Activated CD4-positive, alpha-beta memory T cell treated with anti-CD3 and anti-CD28 coated beads for 36 hours (primary cell): Measurements from ENCODE around the gene CLIC4. TPM values are rescaled to one million over a fixed set of nuclear protein-coding genes. Genes with fewer than 3 reads are reported as not detected.
"Not testable (repeated sequence)": the region's sequence is repeated elsewhere in the genome, so short reads cannot be mapped to it uniquely, and the experiment has no call there.

ENCODE experiments used
- CTCF ChIA-PET: fragments of 350-600 bp; sonication (Branson Sonifier 250); formaldehyde crosslinking; loops from one replicate; lab custom pipeline; 2021; ENCODE audit warnings: antibody characterized with exemption, inconsistent platforms; lab: Charles Lee
- POLR2A ChIA-PET: fragments of 350-600 bp; sonication (Branson Sonifier 250); formaldehyde crosslinking; loops from one replicate; lab custom pipeline; 2021; ENCODE audit warnings: antibody characterized with exemption; lab: Charles Lee
- DNase-seq: peaks from one replicate; pipeline ENCODE4 v3.0.0-alpha.2; 2020
- H3K27ac Mint-ChIP-seq: one replicate; pipeline ENCODE4 v1.8.0; 2021; ENCODE audit warnings: mixed read lengths
- H3K27me3 Mint-ChIP-seq: one replicate; pipeline ENCODE4 v1.8.0; 2021; ENCODE audit warnings: mixed read lengths
- H3K36me3 Mint-ChIP-seq: one replicate; pipeline ENCODE4 v1.8.0; 2021; ENCODE audit warnings: mixed read lengths
- H3K4me1 Mint-ChIP-seq: one replicate; pipeline ENCODE4 v1.8.0; 2021; ENCODE audit warnings: low read depth, mixed read lengths
- H3K4me3 Mint-ChIP-seq: one replicate; pipeline ENCODE4 v1.8.0; 2021; ENCODE audit warnings: mild to moderate bottlenecking, mixed read lengths
- H3K9me3 Mint-ChIP-seq: one replicate; pipeline ENCODE4 v1.8.0; 2021; ENCODE audit warnings: mixed read lengths
- intact Hi-C: fragments of 100-400 bp; cut with micrococcal nuclease; formaldehyde crosslinking; loops from one replicate; pipeline ENCODE4 v1.15.1; 2023
- total RNA-seq, 2 experiments: library from RNA; stranded (reverse); gene quantifications; one replicate each; pipeline ENCODE4 v1.2.3, GENCODE V29; 2021

CLIC4 gene
- total RNA-seq, 2 experiments from 2014 or later = 25.5 to 26.3 TPM

GRCh38 chr1:24722073-24723035 is 22.9 kb upstream of the CLIC4 start:
- H3K4me3 Mint-ChIP-seq = peak overlapping the region; percentile 60
- H3K36me3 Mint-ChIP-seq, H3K4me1 Mint-ChIP-seq, H3K27ac Mint-ChIP-seq, intact Hi-C loops, H3K9me3 Mint-ChIP-seq, H3K27me3 Mint-ChIP-seq: not testable (repeated sequence)
- DNase-seq = peak; percentile 29
- CTCF ChIA-PET = interaction anchor here (0.9 to 1.3 kb wide), 3 partner anchors 8 to 110 kb away, joined by 3 to 6 read pairs (median 3); no protein-coding TSS in a partner anchor
- POLR2A ChIA-PET = interaction anchor here (1.0 kb wide), 1 partner anchor 22 kb away, joined by 3 read pairs; the partner anchor contains the start of gene CLIC4

- CTCF ChIA-PET = interaction anchor here (1.4 to 1.5 kb wide), 2 partner anchors 28 to 36 kb away, joined by 3 to 4 read pairs; no protein-coding TSS in a partner anchor
- Mint-ChIP-seq H3K36me3 (no peaks in the 10 kb centered on the region), H3K4me1 (peaks cover 11% of the 10 kb centered on the region), H3K9me3 (no peaks in the 10 kb centered on the region), H3K4me3 (no peak overlapping the region), H3K27me3 (no peaks in the 10 kb centered on the region), H3K27ac (no peak overlapping the region)
- intact Hi-C loops = no loop called here
- no peak for DNase-seq
- POLR2A ChIA-PET = no interaction called here
These were observed 20.7 kb upstream of the CLIC4 start for GRCh38 chr1:24724345-24725208.

GRCh38 chr1:24725209-24725651 is 20.0 kb upstream of the CLIC4 start:
- DNase-seq = no peak
- Mint-ChIP-seq H3K9me3 (no peaks in the 10 kb centered on the region), H3K4me3 (no peak overlapping the region), H3K27ac (no peak overlapping the region), H3K4me1 (peaks cover 11% of the 10 kb centered on the region), H3K27me3 (no peaks in the 10 kb centered on the region), H3K36me3 (no peaks in the 10 kb centered on the region)
- ChIA-PET CTCF (interaction anchor here (1.5 kb wide), 1 partner anchor 37 kb away, joined by 4 read pairs; no protein-coding TSS in a partner anchor), POLR2A (no interaction called here)
- intact Hi-C loops = no loop called here

- Mint-ChIP-seq H3K4me3 (no peak overlapping the region), H3K4me1 (peaks cover 11% of the 10 kb centered on the region), H3K27ac (no peak overlapping the region), H3K27me3 (no peaks in the 10 kb centered on the region), H3K9me3 (no peaks in the 10 kb centered on the region), H3K36me3 (no peaks in the 10 kb centered on the region)
- intact Hi-C loops = no loop called here
- CTCF ChIA-PET = interaction anchor here (1.0 to 1.3 kb wide), 2 partner anchors 38 to 336 kb away, joined by 3 read pairs; no protein-coding TSS in a partner anchor
- POLR2A ChIA-PET = no interaction called here
- DNase-seq = no peak
These were observed 18.5 kb upstream of the CLIC4 start for GRCh38 chr1:24726741-24727140.

GRCh38 chr1:24727501-24728216 is 17.6 kb upstream of the CLIC4 start:
- POLR2A ChIA-PET = no interaction called here
- Mint-ChIP-seq H3K27me3 (no peaks in the 10 kb centered on the region), H3K27ac (no peak overlapping the region), H3K4me3 (no peak overlapping the region), H3K4me1 (peaks cover 6% of the 10 kb centered on the region), H3K36me3 (no peaks in the 10 kb centered on the region), H3K9me3 (no peaks in the 10 kb centered on the region)
- intact Hi-C loops = no loop called here
- CTCF ChIA-PET = interaction anchor here (1.0 to 1.3 kb wide), 3 partner anchors 39 to 337 kb away, joined by 3 read pairs; no protein-coding TSS in a partner anchor
- peak; percentile 41 for DNase-seq

GRCh38 chr1:24728982-24729381 is 16.3 kb upstream of the CLIC4 start:
- CTCF ChIA-PET = interaction anchor here (1.1 to 1.2 kb wide), 2 partner anchors 41 to 101 kb away, joined by 3 read pairs; no protein-coding TSS in a partner anchor
- POLR2A ChIA-PET = no interaction called here
- H3K4me3 Mint-ChIP-seq = no peak overlapping the region
- intact Hi-C loops = no loop called here
- no peaks in the 10 kb centered on the region for H3K36me3 Mint-ChIP-seq
- H3K27me3 Mint-ChIP-seq = no peaks in the 10 kb centered on the region
- no peaks in the 10 kb centered on the region for H3K9me3 Mint-ChIP-seq
- no peak for DNase-seq
- H3K4me1 Mint-ChIP-seq = peaks cover 6% of the 10 kb centered on the region
- no peak overlapping the region for H3K27ac Mint-ChIP-seq

- H3K27ac Mint-ChIP-seq = no peak overlapping the region
- no peak overlapping the region for H3K4me3 Mint-ChIP-seq
- H3K9me3 Mint-ChIP-seq = no peaks in the 10 kb centered on the region
- CTCF ChIA-PET = interaction anchor here (1.0 to 1.2 kb wide), 2 partner anchors 43 to 98 kb away, joined by 3 to 5 read pairs; no protein-coding TSS in a partner anchor
- no peak for DNase-seq
- intact Hi-C loops = no loop called here
- H3K4me1 Mint-ChIP-seq = peaks cover 4% of the 10 kb centered on the region
- no peaks in the 10 kb centered on the region for H3K27me3 Mint-ChIP-seq
- POLR2A ChIA-PET = no interaction called here
- H3K36me3 Mint-ChIP-seq = no peaks in the 10 kb centered on the region
These were observed 12.9 kb upstream of the CLIC4 start for GRCh38 chr1:24732186-24732885.

GRCh38 chr1:24733342-24733741 is 11.9 kb upstream of the CLIC4 start:
- H3K27me3 Mint-ChIP-seq, DNase-seq, H3K36me3 Mint-ChIP-seq, intact Hi-C loops, H3K4me1 Mint-ChIP-seq, POLR2A ChIA-PET, H3K4me3 Mint-ChIP-seq, H3K27ac Mint-ChIP-seq, H3K9me3 Mint-ChIP-seq: not testable (repeated sequence)
- CTCF ChIA-PET = interaction anchor here (1.2 kb wide), 1 partner anchor 97 kb away, joined by 5 read pairs; no protein-coding TSS in a partner anchor

- Mint-ChIP-seq H3K27ac (no peak overlapping the region), H3K36me3 (no peaks in the 10 kb centered on the region), H3K4me1 (no peaks in the 10 kb centered on the region), H3K27me3 (no peaks in the 10 kb centered on the region), H3K4me3 (no peak overlapping the region), H3K9me3 (no peaks in the 10 kb centered on the region)
- no peak for DNase-seq
- ChIA-PET CTCF (no interaction called here), POLR2A (no interaction called here)
- intact Hi-C loops = no loop called here
These were observed 10.1 kb upstream of the CLIC4 start for GRCh38 chr1:24735156-24735508.

- ChIA-PET CTCF (no interaction called here), POLR2A (no interaction called here)
- intact Hi-C loops = no loop called here
- H3K9me3 Mint-ChIP-seq = no peaks in the 10 kb centered on the region
- H3K27ac Mint-ChIP-seq = no peak overlapping the region
- H3K36me3 Mint-ChIP-seq = no peaks in the 10 kb centered on the region
- no peak overlapping the region for H3K4me3 Mint-ChIP-seq
- H3K4me1 Mint-ChIP-seq = no peaks in the 10 kb centered on the region
- H3K27me3 Mint-ChIP-seq = no peaks in the 10 kb centered on the region
- no peak for DNase-seq
These were observed 9.5 kb upstream of the CLIC4 start for GRCh38 chr1:24735509-24736375.
